Panc1 (cell line): Measurements from ENCODE around the gene CDH6.

Experiments used
- POLR2AphosphoS5 ChIP-seq: IDR thresholded peaks from 2 replicates; pipeline ENCODE4 v1.6.1; 2012; ENCODE audit warnings: mild to moderate bottlenecking, low read depth, low read length, moderate library complexity
- SIN3A ChIP-seq: IDR thresholded peaks from 2 replicates; pipeline ENCODE4 v1.6.1; 2012; ENCODE audit warnings: low read depth, mild to moderate bottlenecking, low read length, moderate library complexity, borderline replicate concordance; ENCODE audit not compliant: insufficient read depth
- TCF7L2 ChIP-seq: IDR thresholded peaks from 2 replicates; pipeline ENCODE4 v1.6.1; 2011; ENCODE audit warnings: mild to moderate bottlenecking, low read depth, low read length, inconsistent platforms
- TF ChIP-seq, protein P1 (sequence below): fragments of 450-650 bp; IDR thresholded peaks from 2 replicates; pipeline ENCODE4 v1.5.1; 2017; ENCODE audit warnings: mild to moderate bottlenecking
- TF ChIP-seq, protein P2 (sequence below), 2 experiments: IDR thresholded peaks; 2 replicates each; pipeline ENCODE4 v1.6.1; 2011 to 2012; ENCODE audit warnings: low read depth in 2 of 2, control low read depth in 1 of 2, low read length in 1 of 2, mild to moderate bottlenecking in 1 of 2, moderate library complexity in 1 of 2; ENCODE audit not compliant: insufficient read depth in 1 of 2

- TF ChIP-seq, protein P1, sequence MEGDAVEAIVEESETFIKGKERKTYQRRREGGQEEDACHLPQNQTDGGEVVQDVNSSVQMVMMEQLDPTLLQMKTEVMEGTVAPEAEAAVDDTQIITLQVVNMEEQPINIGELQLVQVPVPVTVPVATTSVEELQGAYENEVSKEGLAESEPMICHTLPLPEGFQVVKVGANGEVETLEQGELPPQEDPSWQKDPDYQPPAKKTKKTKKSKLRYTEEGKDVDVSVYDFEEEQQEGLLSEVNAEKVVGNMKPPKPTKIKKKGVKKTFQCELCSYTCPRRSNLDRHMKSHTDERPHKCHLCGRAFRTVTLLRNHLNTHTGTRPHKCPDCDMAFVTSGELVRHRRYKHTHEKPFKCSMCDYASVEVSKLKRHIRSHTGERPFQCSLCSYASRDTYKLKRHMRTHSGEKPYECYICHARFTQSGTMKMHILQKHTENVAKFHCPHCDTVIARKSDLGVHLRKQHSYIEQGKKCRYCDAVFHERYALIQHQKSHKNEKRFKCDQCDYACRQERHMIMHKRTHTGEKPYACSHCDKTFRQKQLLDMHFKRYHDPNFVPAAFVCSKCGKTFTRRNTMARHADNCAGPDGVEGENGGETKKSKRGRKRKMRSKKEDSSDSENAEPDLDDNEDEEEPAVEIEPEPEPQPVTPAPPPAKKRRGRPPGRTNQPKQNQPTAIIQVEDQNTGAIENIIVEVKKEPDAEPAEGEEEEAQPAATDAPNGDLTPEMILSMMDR, result no peak
- TF ChIP-seq SIN3A (no peak), POLR2AphosphoS5 (no peak), TCF7L2 (no peak)
- TF ChIP-seq, protein P2, sequence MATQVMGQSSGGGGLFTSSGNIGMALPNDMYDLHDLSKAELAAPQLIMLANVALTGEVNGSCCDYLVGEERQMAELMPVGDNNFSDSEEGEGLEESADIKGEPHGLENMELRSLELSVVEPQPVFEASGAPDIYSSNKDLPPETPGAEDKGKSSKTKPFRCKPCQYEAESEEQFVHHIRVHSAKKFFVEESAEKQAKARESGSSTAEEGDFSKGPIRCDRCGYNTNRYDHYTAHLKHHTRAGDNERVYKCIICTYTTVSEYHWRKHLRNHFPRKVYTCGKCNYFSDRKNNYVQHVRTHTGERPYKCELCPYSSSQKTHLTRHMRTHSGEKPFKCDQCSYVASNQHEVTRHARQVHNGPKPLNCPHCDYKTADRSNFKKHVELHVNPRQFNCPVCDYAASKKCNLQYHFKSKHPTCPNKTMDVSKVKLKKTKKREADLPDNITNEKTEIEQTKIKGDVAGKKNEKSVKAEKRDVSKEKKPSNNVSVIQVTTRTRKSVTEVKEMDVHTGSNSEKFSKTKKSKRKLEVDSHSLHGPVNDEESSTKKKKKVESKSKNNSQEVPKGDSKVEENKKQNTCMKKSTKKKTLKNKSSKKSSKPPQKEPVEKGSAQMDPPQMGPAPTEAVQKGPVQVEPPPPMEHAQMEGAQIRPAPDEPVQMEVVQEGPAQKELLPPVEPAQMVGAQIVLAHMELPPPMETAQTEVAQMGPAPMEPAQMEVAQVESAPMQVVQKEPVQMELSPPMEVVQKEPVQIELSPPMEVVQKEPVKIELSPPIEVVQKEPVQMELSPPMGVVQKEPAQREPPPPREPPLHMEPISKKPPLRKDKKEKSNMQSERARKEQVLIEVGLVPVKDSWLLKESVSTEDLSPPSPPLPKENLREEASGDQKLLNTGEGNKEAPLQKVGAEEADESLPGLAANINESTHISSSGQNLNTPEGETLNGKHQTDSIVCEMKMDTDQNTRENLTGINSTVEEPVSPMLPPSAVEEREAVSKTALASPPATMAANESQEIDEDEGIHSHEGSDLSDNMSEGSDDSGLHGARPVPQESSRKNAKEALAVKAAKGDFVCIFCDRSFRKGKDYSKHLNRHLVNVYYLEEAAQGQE (IDR thresholded peaks at IDR 0.05; ENCODE audit: insufficient read depth in 1 of 2, low read depth in 2 of 2, low read length in 1 of 2), result no peak
Measured at GRCh38 chr5:31194892-31195555, 1.5 kb downstream of the CDH6 start.
